Uterus (tissue), 4 donors: ENCODE data around the gene PRKACG. TPM values are rescaled to one million over a fixed set of nuclear protein-coding genes. Genes with fewer than 3 reads are reported as not detected.

Experiments
- DNase-seq, 2 donors: peaks; one replicate each; pipeline ENCODE4 v3.0.0-alpha.2; 2019 to 2020
- H3K27ac ChIP-seq, 2 donors: fragments of 200-600 bp; sonication (generic); 1 replicate in 1 of 2; 2 replicates in 1 of 2; pipeline ENCODE4 v1.5.1; 2016 to 2018
- H3K27me3 ChIP-seq, 2 donors: fragments of 200-600 bp; sonication (generic); one replicate each; pipeline ENCODE4 v1.5.1; 2018 to 2019; ENCODE audit warnings: control low read depth in 1 of 2
- H3K36me3 ChIP-seq, 2 donors: fragments of 200-600 bp; sonication (generic); one replicate each; pipeline ENCODE4 v1.5.1; 2019; ENCODE audit warnings: control low read depth in 1 of 2
- H3K4me1 ChIP-seq, 2 donors: fragments of 200-600 bp; sonication (generic); one replicate each; pipeline ENCODE4 v1.5.1; 2018 to 2019; ENCODE audit warnings: control low read depth in 1 of 2
- H3K4me3 ChIP-seq, 2 donors: fragments of 200-600 bp; sonication (generic); 1 replicate in 1 of 2; 2 replicates in 1 of 2; pipeline ENCODE4 v1.5.1; 2018 to 2019; ENCODE audit warnings: mild to moderate bottlenecking in 1 of 2
- H3K9me3 ChIP-seq, 2 donors: fragments of 200-600 bp; sonication (generic); one replicate each; pipeline ENCODE4 v1.5.1; 2019; ENCODE audit warnings: control low read depth in 1 of 2
- POLR2A ChIP-seq, 2 donors: fragments of 450-650 bp; IDR thresholded peaks; one replicate each; pipeline ENCODE4 v1.6.1; 2016; ENCODE audit warnings: antibody characterized with exemption in 2 of 2, mild to moderate bottlenecking in 1 of 2, moderate library complexity in 1 of 2
- intact Hi-C: fragments of 100-400 bp; cut with DNase I; formaldehyde crosslinking; loops from one replicate; pipeline ENCODE4 v1.15.1; 2023; ENCODE audit warnings: low total_unique reads
- total RNA-seq, 4 donors: library from RNA; depleted of rRNA in 3 of 4; stranded (reverse); fragments of >200 nt in 3 of 4; gene quantifications; one replicate each; pipeline versions ENCODE4 v1.1.0 to v1.2.4, GENCODE V29; 2014 to 2023
- TF ChIP-seq, protein P1 (sequence below), 4 experiments: fragments of 200-600 bp in 2 of 4; fragments of 450-650 bp in 2 of 4; sonication (generic) in 2 of 4; IDR thresholded peaks; one replicate each; pipeline ENCODE4 v1.5.1; 2016 to 2019; ENCODE audit warnings: antibody characterized with exemption in 4 of 4, mild to moderate bottlenecking in 2 of 4, moderate library complexity in 1 of 4
- donor health status: DM: yes; HTN: yes; CAD: no.

PRKACG gene
- total RNA-seq, 4 donors from 2014 or later: not detected

DNA sequence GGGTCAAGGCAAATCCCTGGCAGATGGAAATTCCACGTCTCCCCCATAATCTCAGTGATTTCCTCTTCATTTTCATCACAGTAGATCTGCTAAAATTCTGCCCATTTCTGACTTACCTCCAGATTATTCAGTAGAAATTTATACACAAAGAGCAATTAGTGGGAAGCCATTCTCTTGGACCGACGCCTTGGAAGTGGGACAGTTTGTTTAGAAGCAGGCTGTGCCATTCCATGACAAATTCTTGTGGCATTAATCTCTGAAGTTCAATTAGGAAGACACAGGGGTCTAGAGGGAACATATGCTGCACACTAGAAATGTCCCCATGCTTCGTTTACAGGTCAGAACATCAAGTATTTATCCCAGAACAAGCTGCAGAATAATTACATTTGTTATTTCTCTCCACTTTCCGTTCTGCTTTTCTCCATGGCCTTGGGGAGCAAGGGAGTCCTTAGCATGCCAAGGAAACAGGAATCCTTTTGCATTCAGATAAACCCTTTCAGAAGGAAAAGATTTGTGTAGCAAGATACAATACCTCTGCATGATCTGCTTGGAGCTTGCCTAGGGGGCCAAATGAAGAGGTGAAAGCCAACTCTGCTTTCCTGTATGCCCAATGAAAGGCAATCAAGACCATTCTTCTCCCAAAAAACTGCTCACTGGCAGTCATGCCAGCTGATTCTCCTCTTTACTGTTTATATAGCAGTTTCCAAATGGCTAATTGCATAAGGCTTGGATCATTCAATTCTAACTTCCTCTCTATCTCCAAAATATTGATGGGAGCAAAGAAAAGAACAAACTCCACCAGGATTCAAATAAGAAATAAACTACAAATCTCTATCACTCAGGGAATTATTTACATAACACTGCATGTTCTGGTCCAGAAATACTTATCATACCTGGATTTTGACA lies 2.5 kb upstream of the PRKACG start:
- H3K27me3 ChIP-seq: no peaks in the 10 kb centered on the region
- no peak overlapping the region for H3K27ac ChIP-seq
- H3K36me3 ChIP-seq: no peaks in the 10 kb centered on the region
- H3K9me3 ChIP-seq: no peaks in the 10 kb centered on the region
- DNase-seq: no peak
- no peak overlapping the region for H3K4me3 ChIP-seq
- TF ChIP-seq, protein P1, sequence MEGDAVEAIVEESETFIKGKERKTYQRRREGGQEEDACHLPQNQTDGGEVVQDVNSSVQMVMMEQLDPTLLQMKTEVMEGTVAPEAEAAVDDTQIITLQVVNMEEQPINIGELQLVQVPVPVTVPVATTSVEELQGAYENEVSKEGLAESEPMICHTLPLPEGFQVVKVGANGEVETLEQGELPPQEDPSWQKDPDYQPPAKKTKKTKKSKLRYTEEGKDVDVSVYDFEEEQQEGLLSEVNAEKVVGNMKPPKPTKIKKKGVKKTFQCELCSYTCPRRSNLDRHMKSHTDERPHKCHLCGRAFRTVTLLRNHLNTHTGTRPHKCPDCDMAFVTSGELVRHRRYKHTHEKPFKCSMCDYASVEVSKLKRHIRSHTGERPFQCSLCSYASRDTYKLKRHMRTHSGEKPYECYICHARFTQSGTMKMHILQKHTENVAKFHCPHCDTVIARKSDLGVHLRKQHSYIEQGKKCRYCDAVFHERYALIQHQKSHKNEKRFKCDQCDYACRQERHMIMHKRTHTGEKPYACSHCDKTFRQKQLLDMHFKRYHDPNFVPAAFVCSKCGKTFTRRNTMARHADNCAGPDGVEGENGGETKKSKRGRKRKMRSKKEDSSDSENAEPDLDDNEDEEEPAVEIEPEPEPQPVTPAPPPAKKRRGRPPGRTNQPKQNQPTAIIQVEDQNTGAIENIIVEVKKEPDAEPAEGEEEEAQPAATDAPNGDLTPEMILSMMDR (IDR thresholded peaks at IDR 0.05): no peak
- no peak for TF ChIP-seq POLR2A (IDR thresholded peaks at IDR 0.05)
- intact Hi-C loops: no loop called here
- H3K4me1 ChIP-seq: no peaks in the 10 kb centered on the region

DNA sequence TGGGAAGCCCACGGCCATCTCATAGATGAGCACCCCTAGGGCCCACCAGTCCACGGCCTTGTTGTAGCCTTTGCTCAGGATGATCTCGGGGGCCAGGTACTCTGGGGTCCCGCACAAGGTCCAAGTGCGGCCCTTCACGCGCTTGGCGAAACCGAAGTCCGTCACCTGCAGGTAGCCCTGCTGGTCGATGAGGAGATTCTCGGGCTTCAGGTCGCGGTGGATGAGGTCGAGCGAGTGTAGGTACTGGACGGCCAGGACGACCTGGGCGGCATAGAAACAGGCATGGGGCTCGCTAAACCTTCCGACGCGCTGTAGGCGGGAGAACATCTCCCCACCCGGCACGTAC lies 558 bp downstream of the PRKACG start:
- H3K4me1 ChIP-seq: no peaks in the 10 kb centered on the region
- DNase-seq: no peak
- intact Hi-C loops: no loop called here
- H3K36me3 ChIP-seq: no peaks in the 10 kb centered on the region
- H3K27ac ChIP-seq: no peak overlapping the region
- H3K27me3 ChIP-seq: no peaks in the 10 kb centered on the region
- no peaks in the 10 kb centered on the region for H3K9me3 ChIP-seq
- H3K4me3 ChIP-seq: no peak overlapping the region
- no peak for TF ChIP-seq POLR2A (IDR thresholded peaks at IDR 0.05)
- TF ChIP-seq, protein P1 (IDR thresholded peaks at IDR 0.05): no peak

DNA sequence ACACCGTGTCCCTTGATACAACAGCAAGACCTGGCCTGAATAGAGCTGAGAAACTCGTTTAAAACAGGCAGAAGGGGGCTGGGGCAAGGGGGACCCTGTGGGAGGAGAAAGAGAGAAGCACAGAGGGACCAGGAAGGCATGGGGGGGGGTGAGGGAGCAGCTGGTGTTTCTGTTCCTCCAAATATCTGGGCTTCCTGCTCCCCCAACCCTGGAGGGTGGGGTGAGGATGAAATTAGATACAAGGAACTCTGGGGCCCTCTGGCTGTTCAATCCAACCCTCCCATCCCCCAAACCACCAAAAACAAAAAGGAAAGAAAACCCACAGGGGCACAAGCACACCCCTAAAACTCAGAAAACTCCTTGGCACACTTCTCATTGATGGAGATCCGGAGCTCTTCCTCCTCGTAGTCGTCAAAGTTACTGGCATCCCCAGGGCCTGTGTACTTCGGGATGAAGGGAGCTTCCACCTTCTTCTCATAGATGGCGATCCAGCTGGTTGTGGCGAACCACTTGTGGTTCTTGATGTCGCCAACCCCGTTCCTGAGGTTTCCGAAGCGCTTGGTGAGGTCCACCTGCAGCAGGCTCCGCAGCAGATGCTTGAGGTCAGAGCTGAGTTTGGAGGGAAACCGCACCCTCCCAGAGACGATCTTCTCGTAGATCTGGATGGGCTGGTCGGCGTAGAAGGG lies 1.1 kb downstream of the PRKACG start:
- intact Hi-C loops: no loop called here

DNA sequence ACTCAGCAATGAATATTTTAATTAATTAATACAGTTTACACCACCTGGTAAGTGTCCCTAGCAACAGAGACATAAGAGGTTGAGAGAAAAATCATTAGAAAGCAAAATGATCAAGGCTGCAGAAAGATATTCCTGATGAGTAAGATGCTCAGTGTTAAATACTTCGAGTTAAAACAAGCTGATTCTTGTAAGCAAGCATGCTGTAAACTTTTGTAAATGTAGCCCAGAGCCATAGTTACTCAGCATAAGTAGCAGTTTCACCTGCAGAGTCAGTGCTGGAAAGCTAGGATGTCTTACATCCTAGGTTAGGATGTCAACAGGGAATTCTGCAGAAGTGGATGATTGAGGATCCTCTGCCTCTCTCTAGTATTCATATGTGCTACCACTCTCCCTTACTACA lies 4.2 kb downstream of the PRKACG start:
- Histone ChIP-seq H3K9me3 (no peaks in the 10 kb centered on the region), H3K4me3 (no peak overlapping the region), H3K27me3 (no peaks in the 10 kb centered on the region), H3K36me3 (no peaks in the 10 kb centered on the region), H3K4me1 (no peaks in the 10 kb centered on the region), H3K27ac (no peak overlapping the region)
- intact Hi-C loops: no loop called here
- DNase-seq: no peak
- no peak for TF ChIP-seq POLR2A (IDR thresholded peaks at IDR 0.05)
- TF ChIP-seq, protein P1 (IDR thresholded peaks at IDR 0.05): no peak

More for the DNA sequence above, 1.1 kb downstream of the PRKACG start:
- Histone ChIP-seq H3K27me3 (no peaks in the 10 kb centered on the region), H3K9me3 (no peaks in the 10 kb centered on the region), H3K36me3 (no peaks in the 10 kb centered on the region), H3K4me3 (no peak overlapping the region), H3K27ac (no peak overlapping the region), H3K4me1 (no peaks in the 10 kb centered on the region)
- DNase-seq: no peak
- TF ChIP-seq, protein P1 (IDR thresholded peaks at IDR 0.05): no peak
- TF ChIP-seq POLR2A (IDR thresholded peaks at IDR 0.05): no peak

DNA sequence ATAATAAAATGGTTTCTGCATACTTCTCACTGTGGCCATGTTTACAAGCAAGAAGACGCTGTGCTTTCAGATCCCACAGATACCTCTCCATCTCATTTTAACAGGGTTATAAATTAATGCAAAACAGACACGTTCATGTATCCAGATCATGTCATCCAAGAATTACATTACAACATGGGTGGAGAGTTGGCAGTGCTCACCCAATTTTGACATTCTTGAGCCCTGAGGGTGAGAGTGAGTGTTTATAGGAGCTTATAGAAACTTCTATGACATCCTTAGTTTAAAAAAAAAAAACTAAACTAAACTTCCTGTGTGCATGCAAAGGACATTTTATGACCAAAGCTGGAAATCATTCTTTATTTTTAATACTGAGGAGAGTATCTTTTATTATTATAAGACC lies 9.1 kb downstream of the PRKACG start:
- Histone ChIP-seq H3K4me1 (no peaks in the 10 kb centered on the region), H3K27ac (no peak overlapping the region), H3K27me3 (no peaks in the 10 kb centered on the region), H3K36me3 (no peaks in the 10 kb centered on the region), H3K9me3 (no peaks in the 10 kb centered on the region), H3K4me3 (no peak overlapping the region)
- intact Hi-C loops: no loop called here
- no peak for DNase-seq
- no peak for TF ChIP-seq POLR2A (IDR thresholded peaks at IDR 0.05)
- TF ChIP-seq, protein P1 (IDR thresholded peaks at IDR 0.05): no peak
